Astrocyte (in vitro differentiated cells and primary cell): ENCODE data around the gene THBS3. TPM values are rescaled to one million over a fixed set of nuclear protein-coding genes. Genes with fewer than 3 reads are reported as not detected.

Experiments used
- DNase-seq: peaks from one replicate; pipeline ENCODE4 v3.0.0-alpha.2; 2010; ENCODE audit warnings: low read depth
- FAIRE-seq: peaks from 2 replicates; lab custom pipeline; 2011; peaks lifted over from hg19 to GRCh38; lab: Jason Lieb, UNC
- H2AFZ ChIP-seq: 2 replicates; pipeline ENCODE4 v1.6.0; 2012; ENCODE audit warnings: low read depth, low read length, inconsistent platforms
- H3K27ac ChIP-seq: 2 replicates; pipeline ENCODE4 v1.5.1; 2011; ENCODE audit warnings: low read depth, low read length, inconsistent platforms
- H3K27me3 ChIP-seq: 2 replicates; pipeline ENCODE4 v1.6.0; 2011; ENCODE audit warnings: low read length, inconsistent platforms; ENCODE audit not compliant: insufficient read depth
- H3K36me3 ChIP-seq: 2 replicates; pipeline ENCODE4 v1.5.1; 2011; ENCODE audit warnings: low read length, inconsistent platforms; ENCODE audit not compliant: insufficient read depth
- H3K4me1 ChIP-seq: 2 replicates; pipeline ENCODE4 v1.5.1; 2011; ENCODE audit warnings: low read length, inconsistent platforms; ENCODE audit not compliant: insufficient read depth
- H3K4me2 ChIP-seq: 2 replicates; pipeline ENCODE4 v1.6.0; 2012; ENCODE audit warnings: low read length, inconsistent platforms
- H3K4me3 ChIP-seq: 2 replicates; pipeline ENCODE4 v1.5.1; 2011; ENCODE audit warnings: low read depth, mild to moderate bottlenecking, low read length, inconsistent platforms; ENCODE audit not compliant: insufficient read depth
- H3K79me2 ChIP-seq: 2 replicates; pipeline ENCODE4 v1.6.0; 2012; ENCODE audit warnings: mild to moderate bottlenecking, low read length, inconsistent platforms; ENCODE audit not compliant: insufficient read depth
- H3K9ac ChIP-seq: 2 replicates; pipeline ENCODE4 v1.6.0; 2012; ENCODE audit warnings: mild to moderate bottlenecking, low read length, inconsistent platforms
- H3K9me3 ChIP-seq: 2 replicates; pipeline ENCODE4 v1.5.1; 2012; ENCODE audit warnings: low read depth, mild to moderate bottlenecking, low read length, inconsistent platforms; ENCODE audit not compliant: insufficient read depth
- H4K20me1 ChIP-seq: 2 replicates; pipeline ENCODE4 v1.6.0; 2012; ENCODE audit warnings: low read length, inconsistent platforms; ENCODE audit not compliant: insufficient read depth
- H3K27ac Mint-ChIP-seq: one replicate; pipeline ENCODE4 v1.8.0; 2021; ENCODE audit warnings: mild to moderate bottlenecking, mixed read lengths; ENCODE audit not compliant: unreplicated experiment
- H3K27me3 Mint-ChIP-seq: one replicate; pipeline ENCODE4 v1.8.0; 2021; ENCODE audit warnings: low read depth, mixed read lengths; ENCODE audit not compliant: unreplicated experiment
- H3K36me3 Mint-ChIP-seq: one replicate; pipeline ENCODE4 v1.8.0; 2021; ENCODE audit warnings: low read depth, mixed read lengths; ENCODE audit not compliant: unreplicated experiment
- H3K4me1 Mint-ChIP-seq: one replicate; pipeline ENCODE4 v1.8.0; 2021; ENCODE audit warnings: low read depth, mixed read lengths; ENCODE audit not compliant: unreplicated experiment
- H3K4me3 Mint-ChIP-seq: one replicate; pipeline ENCODE4 v1.8.0; 2021; ENCODE audit warnings: mild to moderate bottlenecking, moderate library complexity, mixed read lengths; ENCODE audit not compliant: unreplicated experiment
- H3K9me3 Mint-ChIP-seq: one replicate; pipeline ENCODE4 v1.8.0; 2021; ENCODE audit warnings: mild to moderate bottlenecking, mixed read lengths; ENCODE audit not compliant: unreplicated experiment
- CTCF ChIP-seq: IDR thresholded peaks from 2 replicates; pipeline ENCODE4 v1.5.1; 2011; ENCODE audit warnings: low read depth, mild to moderate bottlenecking, inconsistent platforms, low read length, moderate library complexity; ENCODE audit not compliant: insufficient read depth
- EZH2 ChIP-seq: IDR thresholded peaks from 2 replicates; pipeline ENCODE4 v1.6.1; 2012; ENCODE audit warnings: mild to moderate bottlenecking, low read length, inconsistent platforms; ENCODE audit not compliant: insufficient read depth
- total RNA-seq: library from RNA; stranded (reverse); gene quantifications from 2 replicates; pipeline ENCODE4 v1.2.1, GENCODE V29; 2021

The THBS3 gene
- total RNA-seq, 1 donor from 2014 or later: 153 TPM

- Histone ChIP-seq H3K9me3 (no peaks in the 10 kb centered on the region), H3K27ac (no peak overlapping the region), H3K4me2 (peak overlapping the region; percentile 93), H3K9ac (peak overlapping the region; percentile 85), H3K79me2 (peaks cover 7% of the 10 kb centered on the region), H3K27me3 (no peaks in the 10 kb centered on the region), H4K20me1 (no peaks in the 10 kb centered on the region), H3K4me3 (peak overlapping the region; percentile 71), H3K36me3 (peaks cover 2% of the 10 kb centered on the region), H2AFZ (no peak overlapping the region), H3K4me1 (peaks cover 9% of the 10 kb centered on the region)
- Mint-ChIP-seq H3K9me3 (no peaks in the 10 kb centered on the region), H3K4me1 (peaks cover 11% of the 10 kb centered on the region), H3K4me3 (peak overlapping the region; percentile 84), H3K27ac (no peak overlapping the region), H3K36me3 (peaks cover 13% of the 10 kb centered on the region), H3K27me3 (no peaks in the 10 kb centered on the region)
- FAIRE-seq (no peak), DNase-seq (no peak)
- TF ChIP-seq EZH2 (no peak), CTCF (no peak)
Observed at GRCh38 chr1:155242805-155243358, 35.2 kb upstream of the THBS3 start.

GRCh38 chr1:155241841-155242264 lies 34.2 kb upstream of the THBS3 start:
- no peak overlapping the region for H3K4me2 ChIP-seq
- no peak overlapping the region for H3K27ac ChIP-seq
- Mint-ChIP-seq H3K36me3 (peaks cover 21% of the 10 kb centered on the region), H3K27ac (no peak overlapping the region), H3K4me3 (peak overlapping the region; percentile 85), H3K27me3 (no peaks in the 10 kb centered on the region), H3K9me3 (no peaks in the 10 kb centered on the region), H3K4me1 (peaks cover 11% of the 10 kb centered on the region)
- no peak overlapping the region for H3K9ac ChIP-seq
- H3K4me3 ChIP-seq: no peak overlapping the region
- no peak overlapping the region for H2AFZ ChIP-seq
- no peaks in the 10 kb centered on the region for H4K20me1 ChIP-seq
- H3K27me3 ChIP-seq: no peaks in the 10 kb centered on the region
- no peaks in the 10 kb centered on the region for H3K9me3 ChIP-seq
- TF ChIP-seq CTCF (no peak), EZH2 (no peak)
- FAIRE-seq: no peak
- H3K79me2 ChIP-seq: peaks cover 7% of the 10 kb centered on the region
- no peak for DNase-seq
- H3K36me3 ChIP-seq: peaks cover 2% of the 10 kb centered on the region
- H3K4me1 ChIP-seq: peaks cover 9% of the 10 kb centered on the region

- Histone ChIP-seq H3K9ac (peak overlapping the region; percentile 76), H3K9me3 (no peaks in the 10 kb centered on the region), H3K79me2 (peaks cover 7% of the 10 kb centered on the region), H3K4me1 (peaks cover 9% of the 10 kb centered on the region), H3K36me3 (peaks cover 2% of the 10 kb centered on the region), H3K4me2 (peak overlapping the region; percentile 86), H3K27me3 (no peaks in the 10 kb centered on the region), H3K4me3 (peak overlapping the region; percentile 59), H3K27ac (peak overlapping the region; percentile 38), H2AFZ (peak overlapping the region; percentile 49), H4K20me1 (no peaks in the 10 kb centered on the region)
- H3K9me3 Mint-ChIP-seq: no peaks in the 10 kb centered on the region
- peak overlapping the region; percentile 66 for H3K27ac Mint-ChIP-seq
- peaks cover 11% of the 10 kb centered on the region for H3K4me1 Mint-ChIP-seq
- TF ChIP-seq CTCF: no peak
- no peak for TF ChIP-seq EZH2
- peak overlapping the region; percentile 85 for H3K4me3 Mint-ChIP-seq
- DNase-seq: peak; percentile 55
- H3K36me3 Mint-ChIP-seq: peaks cover 22% of the 10 kb centered on the region
- no peak for FAIRE-seq
- H3K27me3 Mint-ChIP-seq: no peaks in the 10 kb centered on the region
Observed at GRCh38 chr1:155241069-155241679, 33.5 kb upstream of the THBS3 start.
